Right lobe of liver (tissue), 4 donors: ENCODE measurements around the gene CRYGD.

ENCODE experiments used
- POLR2A ChIP-seq: fragments of 450-650 bp; IDR thresholded peaks from one replicate; pipeline ENCODE4 v1.6.1; 2017; ENCODE audit warnings: antibody characterized with exemption, mild to moderate bottlenecking
- TF ChIP-seq, protein P1 (sequence below), 4 donors: fragments of 200-600 bp in 3 of 4; fragments of 450-650 bp in 1 of 4; IDR thresholded peaks; one replicate each; pipeline versions ENCODE4 v1.5.1 to v1.8.0; 2016 to 2022; ENCODE audit warnings: antibody characterized with exemption in 4 of 4, mild to moderate bottlenecking in 2 of 4
- donor health status: DM: no; HTN: no; CAD: no.
- donor health status: DM: no; HTN: no; CAD: no.
- donor health status: DM: no; HTN: yes; CAD: no.

GRCh38 chr2:208101716-208102631 is 22.4 kb downstream of the CRYGD start:
- TF ChIP-seq, protein P1, sequence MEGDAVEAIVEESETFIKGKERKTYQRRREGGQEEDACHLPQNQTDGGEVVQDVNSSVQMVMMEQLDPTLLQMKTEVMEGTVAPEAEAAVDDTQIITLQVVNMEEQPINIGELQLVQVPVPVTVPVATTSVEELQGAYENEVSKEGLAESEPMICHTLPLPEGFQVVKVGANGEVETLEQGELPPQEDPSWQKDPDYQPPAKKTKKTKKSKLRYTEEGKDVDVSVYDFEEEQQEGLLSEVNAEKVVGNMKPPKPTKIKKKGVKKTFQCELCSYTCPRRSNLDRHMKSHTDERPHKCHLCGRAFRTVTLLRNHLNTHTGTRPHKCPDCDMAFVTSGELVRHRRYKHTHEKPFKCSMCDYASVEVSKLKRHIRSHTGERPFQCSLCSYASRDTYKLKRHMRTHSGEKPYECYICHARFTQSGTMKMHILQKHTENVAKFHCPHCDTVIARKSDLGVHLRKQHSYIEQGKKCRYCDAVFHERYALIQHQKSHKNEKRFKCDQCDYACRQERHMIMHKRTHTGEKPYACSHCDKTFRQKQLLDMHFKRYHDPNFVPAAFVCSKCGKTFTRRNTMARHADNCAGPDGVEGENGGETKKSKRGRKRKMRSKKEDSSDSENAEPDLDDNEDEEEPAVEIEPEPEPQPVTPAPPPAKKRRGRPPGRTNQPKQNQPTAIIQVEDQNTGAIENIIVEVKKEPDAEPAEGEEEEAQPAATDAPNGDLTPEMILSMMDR (IDR thresholded peaks at IDR 0.05): peak; percentile 37 to 53 (median 43)
- no peak for TF ChIP-seq POLR2A
